Activated CD8-positive, alpha-beta memory T cell treated with anti-CD3 and anti-CD28 coated beads for 4 hours (primary cell): ENCODE measurements around the gene HSDL2.
"Not testable (repeated sequence)": the region's sequence is repeated elsewhere in the genome, so short reads cannot be mapped to it uniquely, and the experiment has no call there.

Experiments used
- DNase-seq, 2 donors: peaks; one replicate each; pipeline ENCODE4 v3.0.0-alpha.2; 2020; ENCODE audit warnings: low read depth in 2 of 2

HSDL2 gene

DNA sequence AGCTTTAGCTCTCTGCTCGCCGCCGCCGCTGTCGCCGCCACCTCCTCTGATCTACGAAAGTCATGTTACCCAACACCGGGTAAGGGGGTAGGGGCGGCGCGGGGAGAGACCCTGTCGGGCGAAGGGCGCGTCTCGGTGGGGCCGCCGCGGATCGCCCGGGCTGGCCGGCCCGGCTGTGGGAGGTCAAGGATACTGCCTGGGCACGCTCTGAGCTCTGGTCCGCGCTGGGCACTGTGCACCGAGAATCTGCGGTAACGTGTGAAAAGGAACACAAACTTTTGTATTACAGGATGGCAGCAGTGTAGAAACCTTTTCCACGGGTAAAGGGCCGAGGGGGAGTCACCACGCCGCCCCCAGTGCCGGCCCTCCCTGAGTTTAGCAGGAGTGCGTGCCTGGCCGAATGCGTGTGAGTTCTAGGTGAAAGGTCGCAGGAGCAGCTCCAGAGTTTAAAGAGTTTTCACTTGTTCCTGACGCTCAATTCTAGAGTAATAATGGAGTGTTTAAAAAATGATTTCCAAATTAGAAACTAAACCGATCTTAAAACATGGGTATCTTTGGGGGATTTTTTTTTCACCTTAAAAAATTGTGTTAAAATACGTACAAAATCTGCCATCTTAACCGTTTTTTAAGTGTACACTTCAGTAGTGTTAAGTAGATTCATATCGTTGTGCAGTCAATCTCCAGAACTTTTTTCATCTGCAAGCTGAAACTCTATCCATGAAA is at the start of gene HSDL2:
Gene HSDL2, plus strand, starts transcription at position 7 of the 723 bp plus-strand sequence. Its CDS starts 56 bp downstream, at position 63.
- no peak for DNase-seq

DNA sequence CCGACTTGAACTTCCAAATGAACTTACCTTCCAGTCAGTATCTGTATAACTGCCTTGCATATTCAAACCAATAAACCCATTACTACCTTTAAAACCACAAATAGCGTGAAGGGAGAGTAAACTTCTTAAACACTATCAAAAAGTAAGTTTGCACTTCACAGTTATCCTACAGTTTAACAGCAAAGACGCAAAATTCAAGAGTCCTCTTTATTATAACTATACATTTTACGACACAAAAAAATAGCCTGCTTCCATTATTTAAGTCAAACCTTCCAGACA is 48.3 kb upstream of the HSDL2 start:
- DNase-seq = no peak

DNA sequence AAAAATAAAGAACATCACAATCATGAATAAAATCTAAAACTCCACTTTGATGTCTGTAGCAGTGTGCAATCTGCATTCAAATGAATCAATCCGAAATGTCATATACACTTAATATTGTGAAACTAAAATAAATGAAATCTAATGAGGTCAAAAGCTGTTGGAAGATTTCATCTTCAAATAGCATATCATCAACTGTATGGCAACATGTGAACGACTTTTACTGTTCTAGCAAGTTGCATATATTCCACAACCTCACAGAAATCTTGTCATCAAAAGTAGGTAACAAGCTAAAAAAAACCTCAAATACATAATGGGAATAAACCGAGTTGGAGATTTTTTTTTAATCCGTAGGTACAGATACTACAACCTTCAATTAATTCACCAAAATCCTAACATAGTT is 47.7 kb upstream of the HSDL2 start:
- no peak for DNase-seq

DNA sequence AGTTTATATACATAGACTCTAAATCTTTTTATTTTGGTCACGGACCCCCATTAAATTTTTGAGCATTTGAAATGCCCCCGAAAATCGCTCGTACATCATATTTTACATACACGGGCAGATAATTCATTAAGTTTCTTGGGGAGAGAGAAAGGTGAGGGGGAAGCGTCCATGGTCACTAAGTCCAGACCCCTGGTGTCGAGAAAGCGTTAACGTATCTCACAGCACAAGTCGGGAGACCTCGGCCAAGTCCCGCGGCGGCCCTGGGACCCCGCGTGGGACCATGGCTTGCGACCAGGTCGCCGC is 47.3 kb upstream of the HSDL2 start:
- DNase-seq = no peak

DNA sequence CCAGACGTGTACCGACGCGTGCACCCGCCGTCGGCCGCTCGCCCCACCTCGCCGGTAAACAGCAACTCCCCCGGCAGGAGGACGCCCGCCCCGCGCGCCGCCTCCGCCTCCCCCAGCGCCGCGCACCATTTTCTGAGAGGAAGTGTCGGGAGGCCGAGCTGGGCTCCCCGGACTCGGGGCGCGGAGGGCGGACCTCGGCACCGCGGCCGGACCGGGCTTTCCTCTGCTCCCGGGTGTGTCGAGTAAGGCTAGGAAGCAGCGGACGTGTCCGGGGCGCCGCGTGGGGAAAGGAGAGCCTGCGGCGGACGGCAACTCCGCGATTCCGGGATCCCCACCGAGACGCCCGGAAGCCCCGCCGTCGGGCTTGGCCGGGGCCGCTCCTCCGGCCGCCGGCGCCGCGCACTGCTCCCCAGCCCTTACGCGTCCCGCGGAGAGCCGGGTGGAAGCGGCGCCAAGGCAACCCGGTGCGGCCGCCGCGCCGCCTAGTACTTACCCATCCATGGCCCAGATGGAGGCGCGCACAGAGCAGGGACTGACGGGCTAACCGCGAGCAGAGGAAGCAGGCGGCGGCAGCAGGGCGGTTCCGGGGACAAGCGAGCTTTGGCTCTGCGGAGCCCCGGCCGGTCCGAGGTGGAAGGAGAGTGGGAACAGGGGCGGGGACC is 46.8 kb upstream of the HSDL2 start, which contains the start of gene PTBP3:
Gene PTBP3, minus strand, starts transcription at position 643 of the 662 bp plus-strand sequence. CDS start 35,754 bp downstream, outside the sequence.
- DNase-seq = peak; percentile 57 to 60

DNA sequence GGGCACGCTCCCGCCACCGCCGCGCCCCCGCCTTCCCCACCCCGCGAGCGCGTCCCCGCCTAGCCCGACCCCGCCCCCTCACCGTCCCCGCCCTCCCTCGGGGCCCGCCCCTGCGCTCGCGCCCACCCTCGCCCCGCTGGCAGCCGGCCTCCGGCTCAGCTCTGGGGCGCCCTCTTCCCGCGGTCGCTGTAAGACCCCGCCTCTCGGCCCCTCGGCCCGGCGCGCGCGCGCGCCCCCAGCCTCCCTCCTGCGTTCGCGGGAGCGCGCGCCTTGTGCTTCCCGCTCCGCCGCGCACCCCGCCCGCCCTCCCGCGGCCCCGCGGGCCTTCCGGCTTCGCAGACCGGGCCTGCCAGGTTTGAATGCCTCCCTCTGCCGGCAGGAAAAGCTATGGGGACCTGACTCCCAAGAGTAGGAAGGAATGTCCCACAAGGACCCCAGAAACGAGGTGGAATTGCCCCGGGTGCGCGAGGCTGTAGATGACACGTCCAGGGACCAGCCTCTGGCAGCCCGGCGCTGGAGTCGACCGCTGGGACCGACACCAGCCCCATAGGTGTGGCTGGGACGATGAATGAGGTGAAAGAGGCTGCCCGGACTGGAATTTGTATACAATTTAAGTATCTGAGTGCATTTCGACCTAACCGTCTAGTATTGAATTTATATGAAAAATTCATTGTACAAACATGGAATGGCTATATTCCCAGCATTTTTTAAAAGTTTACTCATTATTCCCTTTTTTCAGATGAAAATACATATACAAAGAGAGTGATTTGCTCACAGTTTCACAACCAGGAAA is 46.1 kb upstream of the HSDL2 start:
- DNase-seq = peak; percentile 89 to 91

DNA sequence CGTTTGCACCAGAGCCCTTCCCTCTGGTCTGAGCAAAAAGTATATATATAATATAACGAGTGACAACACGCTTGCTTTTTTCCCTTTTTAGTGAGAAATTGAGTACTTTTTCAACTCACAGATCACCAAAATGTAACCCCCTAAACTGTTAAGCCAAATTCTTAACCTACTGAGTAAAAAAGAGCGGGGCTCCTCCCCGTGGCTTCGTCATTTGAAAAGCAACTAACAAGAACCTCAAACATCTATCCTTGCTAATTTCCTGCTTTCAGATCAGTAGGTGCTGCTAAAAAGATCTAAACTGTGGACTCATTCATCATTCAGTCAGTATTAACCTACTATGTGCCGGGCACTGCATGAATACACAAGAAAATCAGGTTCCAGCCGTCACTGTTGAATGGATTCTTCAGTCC is 45.5 kb upstream of the HSDL2 start:
- peak in 1 of 2 donors; percentile 13 for DNase-seq

DNA sequence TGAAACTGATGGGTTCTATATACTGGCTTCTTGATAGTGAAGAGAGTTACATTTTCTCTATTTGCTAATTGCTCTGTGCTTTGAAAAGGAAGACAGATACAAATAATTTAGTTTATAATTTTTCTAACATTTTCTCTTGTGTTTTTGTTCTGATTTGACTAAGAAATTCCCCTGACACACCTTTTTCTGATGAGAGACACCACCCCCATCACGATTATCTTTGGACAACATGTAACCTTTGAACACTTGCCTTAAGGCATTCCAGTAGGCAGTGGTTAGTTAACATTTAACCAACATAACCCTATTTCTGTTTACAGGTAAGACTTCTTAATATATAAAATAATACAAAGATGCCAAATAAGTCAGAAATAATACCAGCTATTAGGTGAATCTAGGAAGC is 42.4 kb upstream of the HSDL2 start:
- DNase-seq = no peak

DNA sequence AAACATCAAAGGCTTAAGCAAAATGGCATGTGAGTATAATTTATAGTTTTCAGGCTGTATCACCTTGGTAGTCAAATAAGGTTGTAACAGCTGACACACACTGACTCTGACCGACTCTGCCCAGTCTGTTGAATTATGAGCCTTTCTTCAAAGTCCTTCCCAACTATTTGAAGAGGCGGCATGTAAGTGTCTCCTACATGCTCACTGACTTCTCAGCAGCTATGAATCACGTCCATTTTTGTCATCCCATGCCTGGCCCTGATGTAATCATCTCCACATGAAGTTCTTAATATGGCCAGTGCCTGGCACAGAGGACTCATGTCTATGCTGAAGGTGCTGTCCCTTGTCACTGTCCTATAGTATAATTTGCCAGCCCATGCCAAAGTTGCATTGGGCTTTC is 41.3 kb upstream of the HSDL2 start:
- no peak for DNase-seq

DNA sequence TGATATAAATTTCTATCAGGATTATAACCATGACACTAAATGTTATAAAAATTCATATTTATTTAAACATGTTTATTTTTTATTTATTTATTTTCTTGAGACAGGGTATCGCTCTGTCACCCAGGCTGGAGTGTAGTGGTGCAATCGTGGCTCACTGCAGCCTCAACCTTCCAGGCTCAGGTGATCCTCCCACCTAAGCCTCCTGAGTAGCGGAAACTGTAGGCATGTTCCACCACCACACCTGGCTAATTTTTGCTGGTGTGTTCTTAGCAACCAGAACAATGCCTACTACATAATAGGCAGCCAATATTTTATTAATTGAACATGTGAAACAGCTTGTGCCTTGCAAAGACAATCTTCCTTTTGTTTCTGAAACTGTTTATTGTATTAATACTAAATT is 40.0 kb upstream of the HSDL2 start:
- DNase-seq = no peak

DNA sequence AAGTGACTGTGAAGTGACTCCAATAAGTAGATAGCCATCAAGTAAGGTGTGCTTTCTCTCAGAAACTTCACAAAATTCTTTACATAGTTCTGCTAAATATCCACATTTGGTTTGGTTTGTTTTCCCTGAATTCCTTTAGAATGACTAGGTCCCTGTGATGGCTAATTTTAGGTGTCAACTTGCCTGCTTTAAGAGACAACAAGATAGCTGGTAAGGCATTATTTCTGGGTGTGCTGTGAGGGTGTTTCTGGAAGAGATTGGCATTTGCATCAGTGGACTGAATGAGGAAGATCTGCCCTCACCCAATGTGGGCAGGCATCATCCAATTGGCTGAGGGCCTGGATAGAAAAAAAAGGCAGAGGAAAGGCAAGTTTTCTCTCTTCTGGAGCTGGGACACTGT is 38.2 kb upstream of the HSDL2 start:
- no peak for DNase-seq

DNA sequence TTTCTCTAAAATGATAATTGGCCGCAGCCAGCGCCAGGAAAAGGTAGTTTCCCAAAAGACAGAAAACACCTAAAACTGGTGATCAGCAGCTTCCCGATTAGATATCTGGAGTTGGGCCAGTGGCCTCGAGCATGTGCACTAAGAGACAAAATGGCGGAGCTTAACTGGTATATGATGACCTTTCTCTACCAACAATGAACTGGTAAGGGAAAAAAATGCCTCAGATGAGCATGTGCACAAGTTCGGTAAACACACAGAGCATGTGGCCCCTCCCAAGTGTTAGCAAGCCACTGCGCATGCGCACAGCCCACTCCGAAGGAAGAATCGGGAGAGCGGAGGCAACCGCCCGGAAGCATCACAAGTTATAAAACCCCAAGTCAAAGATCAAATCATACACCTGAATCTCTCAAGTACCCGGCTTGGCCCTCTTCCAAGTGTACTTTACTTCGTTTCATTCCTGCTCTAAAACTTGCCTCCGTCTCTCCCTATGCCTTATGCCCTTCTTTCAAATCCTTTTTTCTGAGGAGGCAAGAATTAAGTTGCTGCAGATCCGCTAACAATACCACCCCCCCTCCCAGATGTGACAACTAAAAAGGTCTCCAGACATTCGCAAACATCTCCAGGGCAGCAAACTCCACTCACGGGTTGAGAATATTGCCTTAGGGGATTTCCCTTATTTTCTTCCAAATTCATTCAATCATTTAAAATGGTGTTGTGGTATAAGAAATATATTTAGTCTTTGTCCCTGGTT is 31.5 kb upstream of the HSDL2 start:
- DNase-seq = peak; percentile 44 to 58

DNA sequence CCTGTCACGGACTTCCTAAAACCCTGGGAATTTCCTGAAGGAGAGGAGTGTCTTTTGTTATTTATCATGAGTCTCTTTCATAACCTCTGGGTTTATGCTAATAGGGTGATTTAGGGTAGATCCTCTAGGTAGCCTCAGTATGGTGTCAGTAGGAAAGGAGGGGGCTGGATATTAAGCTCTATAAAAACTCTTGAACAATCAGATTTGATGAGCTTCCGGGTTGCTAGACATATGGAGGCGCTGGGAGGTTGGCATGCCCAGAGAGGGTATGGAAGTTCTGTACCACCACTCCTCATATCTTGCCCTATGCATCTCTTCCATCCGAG is 30.9 kb upstream of the HSDL2 start:
- DNase-seq = no peak

DNA sequence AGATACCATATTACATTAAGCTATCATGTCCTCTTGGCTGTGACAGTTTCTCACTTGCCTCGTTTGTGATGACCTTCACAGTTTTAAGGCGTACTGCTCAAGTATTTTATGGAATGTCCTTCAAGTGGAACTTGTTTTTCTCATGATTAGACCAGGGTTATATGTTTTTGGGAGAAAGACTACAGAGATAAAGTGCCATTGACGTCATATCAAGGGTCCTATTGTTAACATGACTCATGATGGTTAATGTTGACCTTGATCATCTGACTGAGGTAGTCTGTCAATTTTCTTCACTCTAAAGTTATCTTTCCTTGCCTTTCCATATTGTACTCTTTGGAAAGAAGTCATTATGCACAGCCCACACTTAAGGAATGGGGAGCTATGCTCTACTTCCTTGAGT is 28.7 kb upstream of the HSDL2 start:
- DNase-seq = no peak

DNA sequence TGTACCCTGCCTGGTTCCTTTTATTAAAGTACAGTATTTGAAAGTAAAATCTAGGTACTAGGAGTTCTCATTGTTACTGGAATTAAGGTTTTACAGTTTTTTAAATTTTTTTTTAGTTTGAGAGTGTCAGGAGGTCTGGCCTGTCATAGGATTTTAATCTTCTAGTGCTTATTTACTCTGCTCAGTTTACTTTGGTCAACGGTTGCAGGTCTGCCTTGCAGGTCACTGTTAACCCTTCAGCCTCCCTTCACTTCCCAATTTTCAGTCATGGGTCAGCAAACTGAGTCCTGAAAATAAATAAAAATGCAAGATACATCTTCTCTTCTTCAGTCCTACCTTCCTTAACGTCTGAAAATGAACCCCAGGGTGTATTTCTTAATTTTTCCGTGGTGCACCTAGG is 27.7 kb upstream of the HSDL2 start:
- DNase-seq = no peak

DNA sequence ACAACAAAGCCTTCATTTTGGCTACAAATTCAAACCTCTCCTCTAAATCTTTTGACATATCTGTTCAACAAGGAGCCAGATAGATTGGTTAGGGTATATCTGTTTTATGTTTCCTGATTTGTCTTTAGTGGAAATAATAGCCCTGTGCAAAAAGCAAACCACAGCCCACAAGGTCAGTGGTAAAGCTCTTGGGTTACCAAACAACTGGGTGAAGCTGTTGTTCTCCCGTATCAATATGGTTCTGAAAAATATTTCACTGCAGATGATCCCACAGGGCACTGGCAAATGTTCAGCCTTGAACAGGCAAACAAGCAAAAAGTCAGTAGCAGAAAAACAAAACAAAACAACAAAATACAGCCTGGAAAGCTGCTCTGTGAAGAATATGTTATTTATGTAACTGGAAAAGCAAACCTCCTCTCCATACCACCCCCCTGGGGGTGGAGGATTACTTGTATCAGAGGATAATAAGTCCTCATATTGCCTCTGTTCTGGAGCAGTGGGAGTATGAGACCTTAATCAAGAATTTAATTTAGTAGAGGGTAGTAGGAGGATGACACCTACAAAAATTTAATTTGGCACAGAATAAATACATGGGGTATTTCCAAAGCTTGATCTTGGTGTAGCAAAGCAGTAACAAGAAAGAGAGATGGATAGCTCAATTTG is 25.7 kb upstream of the HSDL2 start:
- no peak for DNase-seq

DNA sequence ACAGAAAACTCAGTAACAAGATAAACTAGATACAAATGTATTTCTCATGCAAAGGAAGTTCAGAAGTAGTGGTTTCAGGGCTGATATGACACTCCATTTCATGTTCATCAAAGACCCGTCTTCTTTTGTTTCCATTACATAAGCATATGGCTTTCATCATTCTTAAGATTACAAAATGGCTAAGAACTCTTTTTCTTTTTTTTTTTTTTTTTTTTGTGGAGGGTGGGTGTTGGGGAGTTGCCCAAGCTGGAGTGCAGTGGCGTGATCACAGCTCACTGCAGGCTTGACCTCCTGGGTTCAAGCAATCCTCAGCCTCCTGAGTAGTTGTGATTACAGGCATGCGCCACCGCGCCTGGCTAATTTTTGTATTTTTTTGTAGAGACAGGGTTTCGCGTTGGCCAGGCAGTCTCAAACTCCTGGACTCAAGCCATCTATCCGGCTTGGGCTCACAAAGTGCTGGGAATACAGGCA is 24.4 kb upstream of the HSDL2 start:
- no peak for DNase-seq

DNA sequence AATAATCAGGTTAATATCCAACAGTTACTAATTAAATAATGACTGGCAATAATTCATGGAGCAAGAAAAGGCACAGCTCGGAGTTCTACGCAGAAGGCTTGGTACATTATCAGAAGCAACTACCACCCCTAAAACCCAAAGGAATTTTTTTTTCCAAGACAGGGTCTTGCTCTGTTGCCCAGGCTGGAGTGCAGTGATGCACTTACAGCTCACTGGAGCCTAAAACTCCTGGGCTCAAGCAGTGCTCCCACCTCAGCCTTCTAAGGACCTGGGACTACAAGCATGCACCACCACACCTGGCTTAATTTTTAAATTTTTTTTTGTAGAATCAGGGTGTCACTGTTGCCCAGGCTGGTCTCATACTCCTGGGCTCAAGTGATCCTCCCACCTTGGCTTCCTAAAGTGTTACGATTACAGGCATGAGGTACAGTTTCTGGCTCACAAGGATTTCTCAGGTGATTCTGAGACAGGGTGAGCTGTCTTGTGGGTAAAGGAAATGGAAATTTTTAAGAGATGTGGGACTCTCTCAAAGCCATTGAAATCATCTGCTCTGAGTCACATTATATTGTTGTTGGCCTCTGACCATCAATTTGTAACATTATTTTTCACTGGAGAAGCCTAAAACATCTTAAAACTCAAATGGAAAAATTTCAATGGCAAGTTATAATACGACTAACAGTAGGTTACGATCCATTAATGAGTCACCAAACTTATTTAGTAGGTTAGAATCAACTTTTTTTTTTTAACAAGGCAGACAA is 19.7 kb upstream of the HSDL2 start:
- DNase-seq = no peak

DNA sequence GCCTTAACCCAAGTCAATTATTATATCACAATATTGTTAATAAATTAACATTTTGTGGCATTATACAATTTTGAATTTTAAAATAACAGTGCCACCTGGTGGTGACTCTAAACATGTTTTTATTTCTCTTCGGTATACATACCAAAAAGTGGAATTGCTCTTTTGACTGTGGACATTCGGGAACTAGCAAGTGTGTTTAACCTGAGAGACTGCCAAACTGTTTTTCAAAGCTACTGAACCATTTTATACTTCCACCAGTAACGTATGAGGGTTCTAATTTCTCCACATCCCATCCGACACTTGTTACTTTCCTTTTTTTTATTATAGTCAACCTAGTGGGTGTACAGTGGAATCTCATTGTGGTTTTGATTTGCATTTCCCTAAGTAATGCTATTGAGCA is 18.3 kb upstream of the HSDL2 start:
- no peak for DNase-seq

DNA sequence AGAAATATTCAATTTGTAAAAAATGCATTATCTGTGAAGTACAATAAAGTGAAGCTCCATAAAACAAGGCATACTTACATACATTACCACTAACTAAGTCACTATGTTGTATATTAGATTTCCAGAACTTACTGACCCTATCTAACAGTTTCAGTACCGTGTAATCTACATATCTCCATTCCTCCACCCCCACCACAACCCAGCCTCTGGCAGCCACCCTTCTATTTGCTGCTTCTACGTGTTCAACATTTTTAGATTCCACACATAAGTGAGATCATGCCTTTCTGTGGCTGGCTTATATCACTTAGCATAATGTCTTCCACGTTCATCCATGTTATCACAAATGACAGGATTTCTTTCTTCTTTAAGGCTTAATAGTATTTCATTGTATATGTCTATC is 15.1 kb upstream of the HSDL2 start:
- no peak for DNase-seq

DNA sequence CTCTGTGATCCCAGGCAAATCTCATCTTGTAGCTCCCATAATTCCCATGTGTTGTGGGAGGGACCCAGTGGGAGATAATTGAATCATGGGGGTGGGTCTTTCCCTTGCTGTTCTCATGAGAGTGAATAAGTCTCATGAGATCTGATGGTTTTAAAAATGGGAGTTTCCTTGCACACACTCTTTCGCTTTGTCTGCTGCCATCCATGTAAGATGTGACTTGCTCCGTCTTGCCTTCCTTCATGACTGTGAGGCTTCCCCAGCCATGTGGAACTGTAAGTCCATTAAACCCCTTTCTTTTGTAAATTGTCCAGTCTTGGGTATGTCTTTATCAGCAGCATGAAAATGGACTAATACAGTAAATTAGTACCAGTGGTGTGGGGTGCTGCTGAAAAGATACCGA is 14.7 kb upstream of the HSDL2 start:
- DNase-seq = not testable (repeated sequence)
